DND-41 (cell line): ENCODE measurements around the gene OR8B2.

ENCODE experiments used
- CTCF ChIP-seq: IDR thresholded peaks from 2 replicates; pipeline ENCODE4 v1.5.1; 2012; ENCODE audit warnings: borderline replicate concordance, low read length, moderate library complexity, mild to moderate bottlenecking; ENCODE audit not compliant: poor library complexity, severe bottlenecking; ENCODE audit errors: extremely low read depth
- EZH2 ChIP-seq: IDR thresholded peaks from 3 replicates; pipeline ENCODE4 v1.6.1; 2012; ENCODE audit warnings: borderline replicate concordance, low read depth, mild to moderate bottlenecking, moderate library complexity, low read length, inconsistent platforms; ENCODE audit not compliant: severe bottlenecking

GRCh38 chr11:124429599-124429998 lies 45.3 kb upstream of the OR8B2 start:
- no peak for TF ChIP-seq CTCF
- TF ChIP-seq EZH2, result no peak
